HG02763 (cell line): ENCODE results near the gene TOE1.
"Not testable (repeated sequence)": the region's sequence is repeated elsewhere in the genome, so short reads cannot be mapped to it uniquely, and the experiment has no call there.

Experiments
- ATAC-seq: cut with Tn5 transposase; IDR thresholded peaks from one replicate; pipeline ENCODE4 v1.9.1; 2021; ENCODE audit warnings: mild to moderate bottlenecking, moderate library complexity; ENCODE audit not compliant: unreplicated experiment

TOE1 gene

GRCh38 chr1:45354838-45355237 is 14.9 kb downstream of the TOE1 start:
- ATAC-seq: no peak

GRCh38 chr1:45355683-45356082 is 15.7 kb downstream of the TOE1 start:
- no peak for ATAC-seq

- ATAC-seq: no peak
Observed at GRCh38 chr1:45356186-45356585, 16.2 kb downstream of the TOE1 start.

- ATAC-seq: no peak
Observed at GRCh38 chr1:45359882-45360513, 20.0 kb downstream of the TOE1 start.

GRCh38 chr1:45360981-45361380 is 21.0 kb downstream of the TOE1 start:
- not testable (repeated sequence) for ATAC-seq

- ATAC-seq: no peak
Observed at GRCh38 chr1:45364294-45364693, 24.3 kb downstream of the TOE1 start.

- ATAC-seq: peak; percentile 58
Observed at GRCh38 chr1:45365051-45365450, 25.1 kb downstream of the TOE1 start.

GRCh38 chr1:45370575-45370974 is 30.6 kb downstream of the TOE1 start:
- ATAC-seq: peak; percentile 66

- ATAC-seq: no peak
Observed at GRCh38 chr1:45373573-45373972, 33.6 kb downstream of the TOE1 start.

- ATAC-seq: no peak
Observed at GRCh38 chr1:45375104-45376090, 35.4 kb downstream of the TOE1 start.

GRCh38 chr1:45378184-45378583 is 38.2 kb downstream of the TOE1 start:
- ATAC-seq: no peak

GRCh38 chr1:45379524-45379923 is 39.6 kb downstream of the TOE1 start:
- ATAC-seq: no peak

GRCh38 chr1:45380125-45380524 is 40.2 kb downstream of the TOE1 start:
- ATAC-seq: no peak

- no peak for ATAC-seq
Observed at GRCh38 chr1:45380730-45381129, 40.8 kb downstream of the TOE1 start.

GRCh38 chr1:45381243-45381642 is 41.3 kb downstream of the TOE1 start:
- no peak for ATAC-seq

GRCh38 chr1:45383191-45383590 is 43.2 kb downstream of the TOE1 start:
- ATAC-seq: no peak

- not testable (repeated sequence) for ATAC-seq
Observed at GRCh38 chr1:45384213-45384612, 44.2 kb downstream of the TOE1 start.

GRCh38 chr1:45385302-45385701 is 45.3 kb downstream of the TOE1 start:
- ATAC-seq: no peak

- no peak for ATAC-seq
Observed at GRCh38 chr1:45386219-45386618, 46.2 kb downstream of the TOE1 start.
